ENCODE data around the gene TOM1L2. TPM values are rescaled to one million over a fixed set of nuclear protein-coding genes. Genes with fewer than 3 reads are reported as not detected.

Gene TOM1L2
- total and polyA plus RNA-seq, 2 experiments from 2014 or later = 21.5 to 29.6 TPM

- H3K4me1 ChIP-seq (ENCODE audit: insufficient read depth) = no peaks in the 10 kb centered on the region
- H3K27ac ChIP-seq = no peak overlapping the region
- H3K79me2 ChIP-seq = no peaks in the 10 kb centered on the region
- no peak overlapping the region for H3K4me3 ChIP-seq
- no peaks in the 10 kb centered on the region for H3K9me2 ChIP-seq (replicated peaks; ENCODE audit: insufficient read depth)
- no peak overlapping the region for H3K4me2 ChIP-seq
- no peak for DNase-seq (ENCODE audit: low spot score)
- no peaks in the 10 kb centered on the region for H3K27me3 ChIP-seq
- no peaks in the 10 kb centered on the region for H3K36me3 ChIP-seq (replicated peaks; ENCODE audit: insufficient read depth, low read depth)
- H2AFZ ChIP-seq = no peak overlapping the region
- no peak for TF ChIP-seq EZH2phosphoT487 (IDR thresholded peaks at IDR 0.05; ENCODE audit: low read depth, severe bottlenecking, unreplicated experiment)
- TF ChIP-seq CTCF (IDR thresholded peaks at IDR 0.05; ENCODE audit: poor library complexity) = no peak
- TF ChIP-seq EZH2 (IDR thresholded peaks at IDR 0.05; ENCODE audit: borderline replicate concordance) = no peak
- H4K20me1 ChIP-seq (ENCODE audit: insufficient read depth, poor library complexity, severe bottlenecking) = no peaks in the 10 kb centered on the region
- no peaks in the 10 kb centered on the region for H3K9me3 ChIP-seq (ENCODE audit: low read depth)
- 93% methylated on average over 2 of the region's 2 CpGs for whole genome bisulfite sequencing (ENCODE audit: low lambda C conversion rate, missing lambda C conversion rate)
Measured at GRCh38 chr17:17985153-17985552, 13.0 kb upstream of the TOM1L2 start.

GRCh38 chr17:17983776-17984175 lies 11.6 kb upstream of the TOM1L2 start:
- Histone ChIP-seq H3K4me3 (no peak overlapping the region), H3K36me3 (replicated peaks; ENCODE audit: insufficient read depth, low read depth) (no peaks in the 10 kb centered on the region), H3K4me1 (ENCODE audit: insufficient read depth) (no peaks in the 10 kb centered on the region), H3K9me2 (replicated peaks; ENCODE audit: insufficient read depth) (no peaks in the 10 kb centered on the region), H2AFZ (no peak overlapping the region), H4K20me1 (ENCODE audit: insufficient read depth, poor library complexity, severe bottlenecking) (no peaks in the 10 kb centered on the region), H3K27me3 (no peaks in the 10 kb centered on the region), H3K4me2 (no peak overlapping the region), H3K27ac (peak overlapping the region; percentile 73), H3K79me2 (no peaks in the 10 kb centered on the region), H3K9me3 (ENCODE audit: low read depth) (no peaks in the 10 kb centered on the region)
- TF ChIP-seq EZH2phosphoT487 (IDR thresholded peaks at IDR 0.05; ENCODE audit: low read depth, severe bottlenecking, unreplicated experiment) (no peak), CTCF (IDR thresholded peaks at IDR 0.05; ENCODE audit: poor library complexity) (no peak), EZH2 (IDR thresholded peaks at IDR 0.05; ENCODE audit: borderline replicate concordance) (no peak)
- DNase-seq (ENCODE audit: low spot score) = no peak
- 90% methylated on average over 6 of the region's 6 CpGs for WGBS (ENCODE audit: low lambda C conversion rate, missing lambda C conversion rate)

GRCh38 chr17:17983376-17983775 lies 11.2 kb upstream of the TOM1L2 start:
- DNase-seq (ENCODE audit: low spot score) = no peak
- Histone ChIP-seq H3K9me3 (ENCODE audit: low read depth) (no peaks in the 10 kb centered on the region), H3K27ac (peak overlapping the region; percentile 73), H3K4me1 (ENCODE audit: insufficient read depth) (no peaks in the 10 kb centered on the region), H3K27me3 (no peaks in the 10 kb centered on the region), H3K36me3 (replicated peaks; ENCODE audit: insufficient read depth, low read depth) (no peaks in the 10 kb centered on the region), H2AFZ (no peak overlapping the region), H3K79me2 (no peaks in the 10 kb centered on the region), H4K20me1 (ENCODE audit: insufficient read depth, poor library complexity, severe bottlenecking) (no peaks in the 10 kb centered on the region), H3K9me2 (replicated peaks; ENCODE audit: insufficient read depth) (no peaks in the 10 kb centered on the region), H3K4me3 (no peak overlapping the region), H3K4me2 (no peak overlapping the region)
- TF ChIP-seq EZH2 (IDR thresholded peaks at IDR 0.05; ENCODE audit: borderline replicate concordance) (no peak), EZH2phosphoT487 (IDR thresholded peaks at IDR 0.05; ENCODE audit: low read depth, severe bottlenecking, unreplicated experiment) (no peak), CTCF (IDR thresholded peaks at IDR 0.05; ENCODE audit: poor library complexity) (no peak)
- 88% methylated on average over 6 of the region's 6 CpGs for WGBS (ENCODE audit: low lambda C conversion rate, missing lambda C conversion rate)

- WGBS (ENCODE audit: low lambda C conversion rate, missing lambda C conversion rate) = 88% methylated on average over 9 of the region's 9 CpGs
- TF ChIP-seq CTCF (IDR thresholded peaks at IDR 0.05; ENCODE audit: poor library complexity) = no peak
- TF ChIP-seq EZH2phosphoT487 (IDR thresholded peaks at IDR 0.05; ENCODE audit: low read depth, severe bottlenecking, unreplicated experiment) = no peak
- TF ChIP-seq EZH2 (IDR thresholded peaks at IDR 0.05; ENCODE audit: borderline replicate concordance) = no peak
- no peak overlapping the region for H3K4me3 ChIP-seq
- no peaks in the 10 kb centered on the region for H3K9me2 ChIP-seq (replicated peaks; ENCODE audit: insufficient read depth)
- peak overlapping the region; percentile 73 for H3K27ac ChIP-seq
- DNase-seq (ENCODE audit: low spot score) = no peak
- no peaks in the 10 kb centered on the region for H3K9me3 ChIP-seq (ENCODE audit: low read depth)
- H3K4me2 ChIP-seq = no peak overlapping the region
- no peaks in the 10 kb centered on the region for H3K36me3 ChIP-seq (replicated peaks; ENCODE audit: insufficient read depth, low read depth)
- H2AFZ ChIP-seq = no peak overlapping the region
- H3K79me2 ChIP-seq = no peaks in the 10 kb centered on the region
- H4K20me1 ChIP-seq (ENCODE audit: insufficient read depth, poor library complexity, severe bottlenecking) = no peaks in the 10 kb centered on the region
- H3K4me1 ChIP-seq (ENCODE audit: insufficient read depth) = no peaks in the 10 kb centered on the region
- H3K27me3 ChIP-seq = no peaks in the 10 kb centered on the region
Measured at GRCh38 chr17:17982801-17983200, 10.6 kb upstream of the TOM1L2 start.
